ENCODE results near the gene FOXN3.

The FOXN3 gene

GRCh38 chr14:89422181-89422951 is 5.3 kb upstream of the FOXN3 start:
- no peak for DNase-seq (ENCODE audit: low read depth in 1 of 2, low spot score in 1 of 2)
- Histone ChIP-seq H3K27me3 (ENCODE audit: insufficient read depth, poor library complexity, severe bottlenecking) (no peaks in the 10 kb centered on the region), H3K4me3 (replicated peaks; ENCODE audit: insufficient read depth, low read length) (no peak overlapping the region), H3K27ac (replicated peaks) (no peak overlapping the region)
- no peak for TF ChIP-seq REST (IDR thresholded peaks at IDR 0.05; ENCODE audit: insufficient replicate concordance, low read depth)

GRCh38 chr14:89420502-89420901 is 3.5 kb upstream of the FOXN3 start:
- Histone ChIP-seq H3K27ac (replicated peaks) (no peak overlapping the region), H3K27me3 (ENCODE audit: insufficient read depth, poor library complexity, severe bottlenecking) (no peaks in the 10 kb centered on the region), H3K4me3 (replicated peaks; ENCODE audit: insufficient read depth, low read length) (no peak overlapping the region)
- no peak for TF ChIP-seq CTCF (IDR thresholded peaks at IDR 0.05; ENCODE audit: insufficient read depth, low read length)
- TF ChIP-seq SPI1 (IDR thresholded peaks at IDR 0.05; ENCODE audit: borderline replicate concordance, low read depth), result no peak
- no peak for TF ChIP-seq POLR2AphosphoS5 (IDR thresholded peaks at IDR 0.05; ENCODE audit: low read depth)
- TF ChIP-seq REST (IDR thresholded peaks at IDR 0.05; ENCODE audit: insufficient replicate concordance, low read depth), result no peak
- TF ChIP-seq GABPA (IDR thresholded peaks at IDR 0.05; ENCODE audit: low read depth), result no peak
- no peak for DNase-seq (ENCODE audit: low read depth in 1 of 2, low spot score in 1 of 2)

- H3K27me3 ChIP-seq (ENCODE audit: insufficient read depth, poor library complexity, severe bottlenecking), result no peaks in the 10 kb centered on the region
- no peak for DNase-seq (ENCODE audit: low read depth in 1 of 2, low spot score in 1 of 2)
Measured at GRCh38 chr14:89419973-89420482, 3.0 kb upstream of the FOXN3 start.

More at GRCh38 chr14:89419973-89420482, 3.0 kb upstream of the FOXN3 start:
- Histone ChIP-seq H3K4me3 (replicated peaks; ENCODE audit: insufficient read depth, low read length) (no peak overlapping the region), H3K27ac (replicated peaks) (no peak overlapping the region)
- no peak for TF ChIP-seq REST (IDR thresholded peaks at IDR 0.05; ENCODE audit: insufficient replicate concordance, low read depth)
- TF ChIP-seq GABPA (IDR thresholded peaks at IDR 0.05; ENCODE audit: low read depth), result no peak
- no peak for TF ChIP-seq CTCF (IDR thresholded peaks at IDR 0.05; ENCODE audit: insufficient read depth, low read length)
- no peak for TF ChIP-seq POLR2AphosphoS5 (IDR thresholded peaks at IDR 0.05; ENCODE audit: low read depth)
- TF ChIP-seq SPI1 (IDR thresholded peaks at IDR 0.05; ENCODE audit: borderline replicate concordance, low read depth), result no peak

Measured in HL-60 (cell line).